GM23248 (cell line): ENCODE data around the gene PCCA.

ENCODE experiments used
- EZH2 ChIP-seq: fragments of 200-600 bp; sonication (generic); IDR thresholded peaks from 2 replicates; pipeline ENCODE4 v1.6.1; 2018; ENCODE audit warnings: antibody characterized with exemption, mild to moderate bottlenecking; ENCODE audit not compliant: insufficient read depth, poor library complexity, severe bottlenecking
- EZH2phosphoT487 ChIP-seq: fragments of 200-600 bp; sonication (generic); IDR thresholded peaks from 2 replicates; pipeline ENCODE4 v1.6.1; 2018; ENCODE audit warnings: antibody characterized with exemption, moderate library complexity, mild to moderate bottlenecking, low read depth; ENCODE audit not compliant: insufficient read depth

GRCh38 chr13:100476963-100477362 lies 388.1 kb downstream of the PCCA start:
- no peak for TF ChIP-seq EZH2
- no peak for TF ChIP-seq EZH2phosphoT487
